ENCODE data around the gene NUAK1. TPM values are rescaled to one million over a fixed set of nuclear protein-coding genes. Genes with fewer than 3 reads are reported as not detected.
A peak's percentile ranks its signal among the peaks of the same experiment; 100 is the strongest.

NUAK1 gene
- total RNA-seq, 1 experiment from 2014 or later: 0.63 TPM

GRCh38 chr12:106079148-106079738 is 59.5 kb downstream of the NUAK1 start:
- in situ Hi-C loops (cut with HindIII; ENCODE audit: low pct_unique_long_range_greater_than_20kb, low sequenced_read_pairs): no loop called here
- no peak for DNase-seq (ENCODE audit: low read depth, low spot score)

- in situ Hi-C loops (cut with HindIII; ENCODE audit: low pct_unique_long_range_greater_than_20kb, low sequenced_read_pairs): no loop called here
- no peak for DNase-seq (ENCODE audit: low read depth, low spot score)
These were observed 60.3 kb downstream of the NUAK1 start for GRCh38 chr12:106078358-106079010.

GRCh38 chr12:106074706-106075392 is 63.9 kb downstream of the NUAK1 start:
- in situ Hi-C loops (cut with HindIII; ENCODE audit: low pct_unique_long_range_greater_than_20kb, low sequenced_read_pairs): no loop called here
- no peak for DNase-seq (ENCODE audit: low read depth, low spot score)

GRCh38 chr12:106074361-106074705 is 64.4 kb downstream of the NUAK1 start:
- no peak for DNase-seq (ENCODE audit: low read depth, low spot score)

GRCh38 chr12:106073179-106073578 is 65.6 kb downstream of the NUAK1 start:
- in situ Hi-C loops (cut with HindIII; ENCODE audit: low pct_unique_long_range_greater_than_20kb, low sequenced_read_pairs): no loop called here
- DNase-seq (ENCODE audit: low read depth, low spot score): no peak

More at GRCh38 chr12:106074361-106074705, 64.4 kb downstream of the NUAK1 start:
- in situ Hi-C loops (cut with HindIII; ENCODE audit: low pct_unique_long_range_greater_than_20kb, low sequenced_read_pairs): no loop called here

- in situ Hi-C loops (cut with HindIII; ENCODE audit: low pct_unique_long_range_greater_than_20kb, low sequenced_read_pairs): no loop called here
- DNase-seq (ENCODE audit: low read depth, low spot score): no peak
These were observed 66.0 kb downstream of the NUAK1 start for GRCh38 chr12:106072751-106073150.

- in situ Hi-C loops (cut with HindIII; ENCODE audit: low pct_unique_long_range_greater_than_20kb, low sequenced_read_pairs): no loop called here
- DNase-seq (ENCODE audit: low read depth, low spot score): no peak
These were observed 67.1 kb downstream of the NUAK1 start for GRCh38 chr12:106071686-106072085.

- no peak for DNase-seq (ENCODE audit: low read depth, low spot score)
- in situ Hi-C loops (cut with HindIII; ENCODE audit: low pct_unique_long_range_greater_than_20kb, low sequenced_read_pairs): no loop called here
These were observed 68.1 kb downstream of the NUAK1 start for GRCh38 chr12:106070611-106071010.

- in situ Hi-C loops (cut with HindIII; ENCODE audit: low pct_unique_long_range_greater_than_20kb, low sequenced_read_pairs): no loop called here
- DNase-seq (ENCODE audit: low read depth, low spot score): no peak
These were observed 68.6 kb downstream of the NUAK1 start for GRCh38 chr12:106070147-106070546.

GRCh38 chr12:106068296-106068695 is 70.5 kb downstream of the NUAK1 start:
- no peak for DNase-seq (ENCODE audit: low read depth, low spot score)
- in situ Hi-C loops (cut with HindIII; ENCODE audit: low pct_unique_long_range_greater_than_20kb, low sequenced_read_pairs): no loop called here

- in situ Hi-C loops (cut with HindIII; ENCODE audit: low pct_unique_long_range_greater_than_20kb, low sequenced_read_pairs): no loop called here
- no peak for DNase-seq (ENCODE audit: low read depth, low spot score)
These were observed 71.0 kb downstream of the NUAK1 start for GRCh38 chr12:106067606-106068205.

GRCh38 chr12:106066726-106067325 is 71.9 kb downstream of the NUAK1 start:
- in situ Hi-C loops (cut with HindIII; ENCODE audit: low pct_unique_long_range_greater_than_20kb, low sequenced_read_pairs): no loop called here
- DNase-seq (ENCODE audit: low read depth, low spot score): no peak

- in situ Hi-C loops (cut with HindIII; ENCODE audit: low pct_unique_long_range_greater_than_20kb, low sequenced_read_pairs): no loop called here
These were observed 72.6 kb downstream of the NUAK1 start for GRCh38 chr12:106066051-106066705.

GRCh38 chr12:106065506-106065905 is 73.2 kb downstream of the NUAK1 start:
- DNase-seq (ENCODE audit: low read depth, low spot score): no peak

More at GRCh38 chr12:106066051-106066705, 72.6 kb downstream of the NUAK1 start:
- DNase-seq (ENCODE audit: low read depth, low spot score): no peak

GRCh38 chr12:106064721-106065021 is 74.1 kb downstream of the NUAK1 start:
- in situ Hi-C loops (cut with HindIII; ENCODE audit: low pct_unique_long_range_greater_than_20kb, low sequenced_read_pairs): no loop called here
- DNase-seq (ENCODE audit: low read depth, low spot score): no peak

More at GRCh38 chr12:106065506-106065905, 73.2 kb downstream of the NUAK1 start:
- in situ Hi-C loops (cut with HindIII; ENCODE audit: low pct_unique_long_range_greater_than_20kb, low sequenced_read_pairs): no loop called here

- DNase-seq (ENCODE audit: low read depth, low spot score): no peak
- in situ Hi-C loops (cut with HindIII; ENCODE audit: low pct_unique_long_range_greater_than_20kb, low sequenced_read_pairs): no loop called here
These were observed 74.7 kb downstream of the NUAK1 start for GRCh38 chr12:106063826-106064720.

GRCh38 chr12:106062693-106063092 is 76.1 kb downstream of the NUAK1 start:
- peak; percentile 13 for DNase-seq (ENCODE audit: low read depth, low spot score)
- in situ Hi-C loops (cut with HindIII; ENCODE audit: low pct_unique_long_range_greater_than_20kb, low sequenced_read_pairs): no loop called here

Data from SK-MEL-5 (cell line).